Measurements from ENCODE around the gene NGRN.
"Not testable (repeated sequence)": the region's sequence is repeated elsewhere in the genome, so short reads cannot be mapped to it uniquely, and the experiment has no call there.

Gene NGRN

DNA sequence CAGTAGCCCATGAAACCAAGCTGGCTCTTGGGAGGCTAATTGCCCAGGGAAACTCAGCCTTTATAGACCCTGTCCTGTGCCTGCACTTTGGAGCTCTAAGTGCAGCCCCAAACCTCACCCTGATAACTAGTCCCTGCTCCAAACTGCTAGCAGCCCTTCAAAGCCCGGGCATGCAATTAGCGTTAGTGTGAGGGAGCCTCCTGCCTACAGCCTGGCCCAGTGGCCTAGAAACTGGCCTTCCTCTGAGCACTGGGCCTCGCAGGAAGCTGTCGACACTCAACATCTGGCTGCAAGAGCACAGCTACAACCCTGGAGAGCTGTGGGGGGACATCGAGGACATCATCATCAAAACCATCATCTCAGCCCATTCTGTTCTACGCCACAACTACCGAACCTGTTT is 7.7 kb upstream of the NGRN start:
- TF ChIP-seq ESRRG (CRISPR knock-in tag; IDR thresholded peaks at IDR 0.05) (no peak), SNAI2 (CRISPR knock-in tag; IDR thresholded peaks at IDR 0.05) (no peak), CSDC2 (CRISPR knock-in tag; IDR thresholded peaks at IDR 0.05) (no peak), RARB (CRISPR knock-in tag; IDR thresholded peaks at IDR 0.05) (no peak), PPARA (CRISPR knock-in tag; IDR thresholded peaks at IDR 0.05; ENCODE audit: borderline replicate concordance) (no peak), ZFP30 (CRISPR knock-in tag; IDR thresholded peaks at IDR 0.05) (no peak), ZNF8 (CRISPR knock-in tag; IDR thresholded peaks at IDR 0.05) (no peak), ZFP3 (CRISPR knock-in tag; IDR thresholded peaks at IDR 0.05) (no peak), ZNF565 (CRISPR knock-in tag; conservative IDR thresholded peaks at IDR 0.05; ENCODE audit: low read depth) (no peak), TCF4 (CRISPR knock-in tag; IDR thresholded peaks at IDR 0.05; ENCODE audit: borderline replicate concordance) (no peak), ISL1 (CRISPR knock-in tag; IDR thresholded peaks at IDR 0.05) (no peak), BACH2 (CRISPR knock-in tag; IDR thresholded peaks at IDR 0.05; ENCODE audit: borderline replicate concordance) (no peak), GLIS3 (CRISPR knock-in tag; IDR thresholded peaks at IDR 0.05) (no peak), TOX (CRISPR knock-in tag; IDR thresholded peaks at IDR 0.05; ENCODE audit: borderline replicate concordance) (no peak)
- TF ChIP-seq, protein P1, sequence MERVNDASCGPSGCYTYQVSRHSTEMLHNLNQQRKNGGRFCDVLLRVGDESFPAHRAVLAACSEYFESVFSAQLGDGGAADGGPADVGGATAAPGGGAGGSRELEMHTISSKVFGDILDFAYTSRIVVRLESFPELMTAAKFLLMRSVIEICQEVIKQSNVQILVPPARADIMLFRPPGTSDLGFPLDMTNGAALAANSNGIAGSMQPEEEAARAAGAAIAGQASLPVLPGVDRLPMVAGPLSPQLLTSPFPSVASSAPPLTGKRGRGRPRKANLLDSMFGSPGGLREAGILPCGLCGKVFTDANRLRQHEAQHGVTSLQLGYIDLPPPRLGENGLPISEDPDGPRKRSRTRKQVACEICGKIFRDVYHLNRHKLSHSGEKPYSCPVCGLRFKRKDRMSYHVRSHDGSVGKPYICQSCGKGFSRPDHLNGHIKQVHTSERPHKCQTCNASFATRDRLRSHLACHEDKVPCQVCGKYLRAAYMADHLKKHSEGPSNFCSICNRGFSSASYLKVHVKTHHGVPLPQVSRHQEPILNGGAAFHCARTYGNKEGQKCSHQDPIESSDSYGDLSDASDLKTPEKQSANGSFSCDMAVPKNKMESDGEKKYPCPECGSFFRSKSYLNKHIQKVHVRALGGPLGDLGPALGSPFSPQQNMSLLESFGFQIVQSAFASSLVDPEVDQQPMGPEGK (CRISPR knock-in tag; IDR thresholded peaks at IDR 0.05; ENCODE audit: borderline replicate concordance) = no peak
- TF ChIP-seq, protein P2, sequence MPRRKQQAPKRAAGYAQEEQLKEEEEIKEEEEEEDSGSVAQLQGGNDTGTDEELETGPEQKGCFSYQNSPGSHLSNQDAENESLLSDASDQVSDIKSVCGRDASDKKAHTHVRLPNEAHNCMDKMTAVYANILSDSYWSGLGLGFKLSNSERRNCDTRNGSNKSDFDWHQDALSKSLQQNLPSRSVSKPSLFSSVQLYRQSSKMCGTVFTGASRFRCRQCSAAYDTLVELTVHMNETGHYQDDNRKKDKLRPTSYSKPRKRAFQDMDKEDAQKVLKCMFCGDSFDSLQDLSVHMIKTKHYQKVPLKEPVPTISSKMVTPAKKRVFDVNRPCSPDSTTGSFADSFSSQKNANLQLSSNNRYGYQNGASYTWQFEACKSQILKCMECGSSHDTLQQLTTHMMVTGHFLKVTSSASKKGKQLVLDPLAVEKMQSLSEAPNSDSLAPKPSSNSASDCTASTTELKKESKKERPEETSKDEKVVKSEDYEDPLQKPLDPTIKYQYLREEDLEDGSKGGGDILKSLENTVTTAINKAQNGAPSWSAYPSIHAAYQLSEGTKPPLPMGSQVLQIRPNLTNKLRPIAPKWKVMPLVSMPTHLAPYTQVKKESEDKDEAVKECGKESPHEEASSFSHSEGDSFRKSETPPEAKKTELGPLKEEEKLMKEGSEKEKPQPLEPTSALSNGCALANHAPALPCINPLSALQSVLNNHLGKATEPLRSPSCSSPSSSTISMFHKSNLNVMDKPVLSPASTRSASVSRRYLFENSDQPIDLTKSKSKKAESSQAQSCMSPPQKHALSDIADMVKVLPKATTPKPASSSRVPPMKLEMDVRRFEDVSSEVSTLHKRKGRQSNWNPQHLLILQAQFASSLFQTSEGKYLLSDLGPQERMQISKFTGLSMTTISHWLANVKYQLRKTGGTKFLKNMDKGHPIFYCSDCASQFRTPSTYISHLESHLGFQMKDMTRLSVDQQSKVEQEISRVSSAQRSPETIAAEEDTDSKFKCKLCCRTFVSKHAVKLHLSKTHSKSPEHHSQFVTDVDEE (CRISPR knock-in tag; IDR thresholded peaks at IDR 0.05) = no peak
- no peak for ATAC-seq

DNA sequence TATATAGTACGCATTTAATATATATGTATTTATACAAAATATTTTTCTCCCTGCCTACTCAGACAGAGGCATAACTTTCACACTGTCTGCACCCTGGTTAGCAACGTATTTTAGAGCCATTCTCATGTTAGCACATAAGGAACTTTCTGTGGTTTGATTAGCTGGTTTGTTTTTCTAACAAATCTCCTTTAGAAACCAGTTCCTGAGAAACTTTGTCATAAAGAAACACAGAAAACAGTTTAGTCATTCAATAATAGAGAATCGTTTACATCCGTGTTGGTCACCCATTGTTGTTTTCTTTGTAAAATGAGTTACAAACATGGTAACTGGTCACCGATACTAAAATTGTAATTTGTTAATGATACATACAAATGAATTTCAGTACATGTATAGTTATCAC is 5.9 kb upstream of the NGRN start:
- TF ChIP-seq TOX (CRISPR knock-in tag; IDR thresholded peaks at IDR 0.05; ENCODE audit: borderline replicate concordance) (no peak), PPARA (CRISPR knock-in tag; IDR thresholded peaks at IDR 0.05; ENCODE audit: borderline replicate concordance) (no peak), ZFP3 (CRISPR knock-in tag; IDR thresholded peaks at IDR 0.05) (no peak), TCF4 (CRISPR knock-in tag; IDR thresholded peaks at IDR 0.05; ENCODE audit: borderline replicate concordance) (no peak), GLIS3 (CRISPR knock-in tag; IDR thresholded peaks at IDR 0.05) (no peak), ZNF70 (CRISPR knock-in tag; IDR thresholded peaks at IDR 0.05) (no peak)
- ATAC-seq = no peak

DNA sequence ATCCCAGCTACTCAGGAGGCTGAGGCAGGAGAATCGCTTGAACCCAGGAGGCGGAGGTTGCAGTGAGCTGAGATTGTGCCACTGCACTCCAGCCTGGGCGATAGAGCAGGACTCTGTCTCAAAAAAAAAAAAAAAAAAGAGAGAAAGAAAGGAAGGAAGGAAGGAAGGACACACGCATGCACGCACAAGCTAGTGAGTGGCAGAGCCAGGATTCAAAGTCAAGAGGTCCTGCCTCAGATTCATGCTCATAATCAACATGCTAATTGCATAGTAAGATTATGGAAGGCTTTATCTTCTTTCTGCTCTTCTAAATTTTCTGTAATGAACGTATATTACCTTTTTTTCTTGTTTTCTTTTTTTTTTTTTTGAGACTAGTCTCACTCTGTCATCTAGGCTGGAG is 4.7 kb upstream of the NGRN start:
- ATAC-seq = not testable (repeated sequence)

DNA sequence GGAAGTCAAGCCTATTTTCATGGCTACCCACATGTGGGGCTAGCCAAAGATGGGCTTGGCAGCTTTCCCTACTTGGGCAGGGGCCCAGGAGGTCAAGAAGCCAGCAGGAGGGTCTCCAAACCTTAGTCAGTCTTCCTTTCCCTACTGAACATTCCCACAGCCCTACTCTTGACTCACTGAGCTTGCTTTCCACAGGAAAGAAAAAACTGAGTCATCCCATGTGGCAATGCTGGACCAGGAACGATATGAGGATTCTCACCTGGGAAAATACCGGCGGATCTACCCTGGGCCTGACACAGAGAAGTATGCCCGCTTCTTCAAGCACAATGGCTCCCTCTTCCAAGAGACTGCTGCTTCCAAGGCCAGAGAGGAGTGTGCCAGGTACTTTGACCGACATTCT is 3.7 kb upstream of the NGRN start:
- ATAC-seq = no peak
- TF ChIP-seq ISL1 (CRISPR knock-in tag; IDR thresholded peaks at IDR 0.05) (no peak), RARB (CRISPR knock-in tag; IDR thresholded peaks at IDR 0.05) (no peak), ZNF565 (CRISPR knock-in tag; conservative IDR thresholded peaks at IDR 0.05; ENCODE audit: low read depth) (no peak), CSDC2 (CRISPR knock-in tag; IDR thresholded peaks at IDR 0.05) (no peak), GLIS3 (CRISPR knock-in tag; IDR thresholded peaks at IDR 0.05) (no peak), TOX (CRISPR knock-in tag; IDR thresholded peaks at IDR 0.05; ENCODE audit: borderline replicate concordance) (no peak), ZFP3 (CRISPR knock-in tag; IDR thresholded peaks at IDR 0.05) (no peak), SNAI2 (CRISPR knock-in tag; IDR thresholded peaks at IDR 0.05) (no peak), ZNF70 (CRISPR knock-in tag; IDR thresholded peaks at IDR 0.05) (no peak), OSR1 (CRISPR knock-in tag; IDR thresholded peaks at IDR 0.05) (no peak), TCF4 (CRISPR knock-in tag; IDR thresholded peaks at IDR 0.05; ENCODE audit: borderline replicate concordance) (no peak), ZFP30 (CRISPR knock-in tag; IDR thresholded peaks at IDR 0.05) (no peak), ARNTL (CRISPR knock-in tag; IDR thresholded peaks at IDR 0.05; ENCODE audit: borderline replicate concordance, low read depth) (no peak), ZC3H10 (CRISPR knock-in tag; IDR thresholded peaks at IDR 0.05) (no peak), ESRRG (CRISPR knock-in tag; IDR thresholded peaks at IDR 0.05) (no peak), PPARA (CRISPR knock-in tag; IDR thresholded peaks at IDR 0.05; ENCODE audit: borderline replicate concordance) (no peak)
- TF ChIP-seq, protein P3, sequence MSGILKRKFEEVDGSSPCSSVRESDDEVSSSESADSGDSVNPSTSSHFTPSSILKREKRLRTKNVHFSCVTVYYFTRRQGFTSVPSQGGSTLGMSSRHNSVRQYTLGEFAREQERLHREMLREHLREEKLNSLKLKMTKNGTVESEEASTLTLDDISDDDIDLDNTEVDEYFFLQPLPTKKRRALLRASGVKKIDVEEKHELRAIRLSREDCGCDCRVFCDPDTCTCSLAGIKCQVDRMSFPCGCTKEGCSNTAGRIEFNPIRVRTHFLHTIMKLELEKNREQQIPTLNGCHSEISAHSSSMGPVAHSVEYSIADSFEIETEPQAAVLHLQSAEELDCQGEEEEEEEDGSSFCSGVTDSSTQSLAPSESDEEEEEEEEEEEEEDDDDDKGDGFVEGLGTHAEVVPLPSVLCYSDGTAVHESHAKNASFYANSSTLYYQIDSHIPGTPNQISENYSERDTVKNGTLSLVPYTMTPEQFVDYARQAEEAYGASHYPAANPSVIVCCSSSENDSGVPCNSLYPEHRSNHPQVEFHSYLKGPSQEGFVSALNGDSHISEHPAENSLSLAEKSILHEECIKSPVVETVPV (CRISPR knock-in tag; IDR thresholded peaks at IDR 0.05) = no peak
- TF ChIP-seq, protein P2 (CRISPR knock-in tag; IDR thresholded peaks at IDR 0.05) = no peak
- TF ChIP-seq, protein P1 (CRISPR knock-in tag; IDR thresholded peaks at IDR 0.05; ENCODE audit: borderline replicate concordance) = no peak

Measured in SK-N-SH treated with all-trans-retinoic acid at 6 μM for 48 hours (cell line).